Measurements from ENCODE around the gene FAM170A. TPM values are rescaled to one million over a fixed set of nuclear protein-coding genes. Genes with fewer than 3 reads are reported as not detected.

Gene FAM170A
- polyA plus RNA-seq, 1 donor (not counting 4 experiments of a cell fraction or from before 2014, with no cell fraction given), result not detected

GRCh38 chr5:119678351-119679028 is 49.1 kb downstream of the FAM170A start:
- Histone ChIP-seq H3K79me2 (ENCODE audit: control insufficient read depth, insufficient read depth, low read length) (no peaks in the 10 kb centered on the region), H3K4me3 (ENCODE audit: control insufficient read depth in 2 of 3, extremely low read depth in 1 of 3, insufficient read depth in 2 of 3, low read depth in 1 of 3, low read length in 3 of 3) (no peak overlapping the region), H3K36me3 (ENCODE audit: control insufficient read depth in 2 of 2, extremely low read depth in 1 of 2, insufficient read depth in 2 of 2, low read length in 2 of 2) (no peaks in the 10 kb centered on the region), H3K9me3 (ENCODE audit: control insufficient read depth, low read depth, low read length) (peaks cover 2% of the 10 kb centered on the region), H3K4me2 (ENCODE audit: control insufficient read depth, extremely low read depth, insufficient read depth, low read depth, low read length) (no peak overlapping the region), H3K9me1 (ENCODE audit: control insufficient read depth, extremely low read depth, insufficient read depth, low read length) (no peaks in the 10 kb centered on the region), H3K27me3 (ENCODE audit: control insufficient read depth, extremely low read depth, insufficient read depth, low read length) (no peaks in the 10 kb centered on the region), H4K20me1 (ENCODE audit: control insufficient read depth, extremely low read depth, insufficient read depth, low read length) (no peaks in the 10 kb centered on the region), H3K4me1 (ENCODE audit: control insufficient read depth, extremely low read depth, insufficient read depth, low read length) (no peaks in the 10 kb centered on the region), H3K9ac (ENCODE audit: control insufficient read depth, extremely low read depth, insufficient read depth, low read length) (no peak overlapping the region), H2AFZ (ENCODE audit: control insufficient read depth, low read length) (no peak overlapping the region), H3K27ac (ENCODE audit: control insufficient read depth, insufficient read depth, low read length) (no peak overlapping the region)
- dilution Hi-C loops (cut with MboI; ENCODE audit: extremely low pct_ligation_motif_present, low sequenced_read_pairs), result no loop called here
- FAIRE-seq (no peak), DNase-seq (ENCODE audit: low read depth, low spot score) (no peak)
- TF ChIP-seq CTCF (optimal IDR thresholded peaks at IDR 0.05 in 1 of 3, IDR thresholded peaks at IDR 0.05 in 1 of 3, conservative IDR thresholded peaks at IDR 0.05 in 1 of 3; ENCODE audit: extremely low read depth in 1 of 3, insufficient read depth in 2 of 3, low read length in 3 of 3), result no peak
- TF ChIP-seq EZH2 (IDR thresholded peaks at IDR 0.05; ENCODE audit: low read length), result no peak

GRCh38 chr5:119680080-119680479 is 50.7 kb downstream of the FAM170A start:
- TF ChIP-seq EZH2 (IDR thresholded peaks at IDR 0.05; ENCODE audit: low read length), result no peak
- no peak for TF ChIP-seq CTCF (optimal IDR thresholded peaks at IDR 0.05 in 1 of 3, IDR thresholded peaks at IDR 0.05 in 1 of 3, conservative IDR thresholded peaks at IDR 0.05 in 1 of 3; ENCODE audit: extremely low read depth in 1 of 3, insufficient read depth in 2 of 3, low read length in 3 of 3)
- H3K27ac ChIP-seq (ENCODE audit: control insufficient read depth, insufficient read depth, low read length), result no peak overlapping the region
- no peaks in the 10 kb centered on the region for H4K20me1 ChIP-seq (ENCODE audit: control insufficient read depth, extremely low read depth, insufficient read depth, low read length)
- no peaks in the 10 kb centered on the region for H3K79me2 ChIP-seq (ENCODE audit: control insufficient read depth, insufficient read depth, low read length)
- H3K36me3 ChIP-seq (ENCODE audit: control insufficient read depth in 2 of 2, extremely low read depth in 1 of 2, insufficient read depth in 2 of 2, low read length in 2 of 2), result no peaks in the 10 kb centered on the region
- dilution Hi-C loops (cut with MboI; ENCODE audit: extremely low pct_ligation_motif_present, low sequenced_read_pairs), result no loop called here
- no peak overlapping the region for H3K4me2 ChIP-seq (ENCODE audit: control insufficient read depth, extremely low read depth, insufficient read depth, low read depth, low read length)
- no peaks in the 10 kb centered on the region for H3K27me3 ChIP-seq (ENCODE audit: control insufficient read depth, extremely low read depth, insufficient read depth, low read length)
- H3K4me1 ChIP-seq (ENCODE audit: control insufficient read depth, extremely low read depth, insufficient read depth, low read length), result no peaks in the 10 kb centered on the region
- no peak for FAIRE-seq
- no peak overlapping the region for H3K9ac ChIP-seq (ENCODE audit: control insufficient read depth, extremely low read depth, insufficient read depth, low read length)
- H3K9me1 ChIP-seq (ENCODE audit: control insufficient read depth, extremely low read depth, insufficient read depth, low read length), result no peaks in the 10 kb centered on the region
- H3K9me3 ChIP-seq (ENCODE audit: control insufficient read depth, low read depth, low read length), result peaks cover 2% of the 10 kb centered on the region
- no peak overlapping the region for H2AFZ ChIP-seq (ENCODE audit: control insufficient read depth, low read length)
- H3K4me3 ChIP-seq (ENCODE audit: control insufficient read depth in 2 of 3, extremely low read depth in 1 of 3, insufficient read depth in 2 of 3, low read depth in 1 of 3, low read length in 3 of 3), result no peak overlapping the region
- no peak for DNase-seq (ENCODE audit: low read depth, low spot score)

Data from keratinocyte (primary cell).